ENCODE measurements around the gene TBCCD1.

Gene TBCCD1, protein sequence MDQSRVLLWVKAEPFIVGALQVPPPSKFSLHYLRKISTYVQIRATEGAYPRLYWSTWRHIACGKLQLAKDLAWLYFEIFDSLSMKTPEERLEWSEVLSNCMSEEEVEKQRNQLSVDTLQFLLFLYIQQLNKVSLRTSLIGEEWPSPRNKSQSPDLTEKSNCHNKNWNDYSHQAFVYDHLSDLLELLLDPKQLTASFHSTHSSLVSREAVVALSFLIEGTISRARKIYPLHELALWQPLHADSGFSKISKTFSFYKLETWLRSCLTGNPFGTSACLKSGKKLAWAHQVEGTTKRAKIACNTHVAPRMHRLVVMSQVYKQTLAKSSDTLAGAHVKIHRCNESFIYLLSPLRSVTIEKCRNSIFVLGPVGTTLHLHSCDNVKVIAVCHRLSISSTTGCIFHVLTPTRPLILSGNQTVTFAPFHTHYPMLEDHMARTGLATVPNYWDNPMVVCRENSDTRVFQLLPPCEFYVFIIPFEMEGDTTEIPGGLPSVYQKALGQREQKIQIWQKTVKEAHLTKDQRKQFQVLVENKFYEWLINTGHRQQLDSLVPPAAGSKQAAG

DNA sequence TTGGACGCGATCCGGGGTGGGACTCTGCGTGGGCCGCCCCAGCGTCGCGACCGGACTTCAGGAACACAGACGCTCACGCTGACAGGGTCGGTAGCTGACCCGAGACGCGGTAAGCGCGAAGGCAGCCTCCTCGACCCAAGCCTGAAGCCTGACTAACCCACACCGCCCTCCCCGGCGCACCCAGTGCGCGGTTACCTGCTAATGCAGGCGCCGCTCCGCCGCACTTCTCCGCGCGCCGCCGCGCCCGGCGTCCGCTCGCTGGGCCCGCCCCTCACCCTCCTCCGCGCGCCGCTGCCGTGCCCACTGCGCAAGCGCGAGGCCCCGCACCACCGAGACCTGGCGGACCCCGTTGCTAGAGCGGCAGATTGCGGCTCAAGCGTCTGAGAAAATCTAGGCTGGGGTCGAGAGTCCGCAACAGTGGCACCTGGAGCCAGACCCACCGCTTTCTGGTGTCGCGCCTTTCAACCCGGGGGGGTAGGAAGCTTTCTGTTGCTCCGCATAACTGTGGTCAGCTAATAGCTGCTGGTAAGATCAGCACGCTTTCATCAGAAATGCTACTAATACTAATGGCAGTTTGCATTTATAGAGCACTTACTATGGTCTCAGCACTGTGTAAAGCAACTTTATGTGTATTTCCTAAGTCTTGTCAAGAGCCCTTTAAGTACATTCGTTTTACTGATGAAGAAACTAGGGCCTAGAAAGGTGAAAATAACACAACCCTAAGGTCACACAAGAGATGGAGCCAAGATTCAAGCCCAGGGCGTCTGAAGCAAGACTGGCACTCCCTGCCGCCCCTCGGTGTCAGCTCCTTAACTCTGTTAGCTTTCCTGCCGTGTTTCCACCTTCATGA, at the start of gene TBCCD1:
TSS of gene TBCCD1 (minus strand) at position 268 of the 850 bp plus-strand sequence. CDS start 3,010 bp downstream, outside the sequence.
- in situ Hi-C loops (cut with MboI; ENCODE audit: low sequenced_read_pairs) = no loop called here

DNA sequence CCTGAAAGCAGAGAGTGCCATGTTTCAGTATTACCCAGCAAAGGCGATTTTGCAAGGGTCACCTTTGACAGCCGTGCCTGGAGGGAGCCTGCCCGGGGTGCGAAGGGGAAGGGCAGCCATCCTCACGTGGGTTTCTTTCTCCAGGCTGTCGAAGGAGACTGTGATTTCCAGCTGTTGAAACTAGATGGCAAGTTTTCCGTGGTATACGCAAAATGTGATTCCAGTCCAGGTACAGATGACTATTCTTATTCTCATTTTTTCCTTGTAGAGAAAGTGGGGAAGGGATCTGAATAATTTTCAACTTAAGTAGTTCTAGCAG, 49.1 kb upstream of the TBCCD1 start:
- in situ Hi-C loops (cut with MboI; ENCODE audit: low sequenced_read_pairs) = no loop called here

DNA sequence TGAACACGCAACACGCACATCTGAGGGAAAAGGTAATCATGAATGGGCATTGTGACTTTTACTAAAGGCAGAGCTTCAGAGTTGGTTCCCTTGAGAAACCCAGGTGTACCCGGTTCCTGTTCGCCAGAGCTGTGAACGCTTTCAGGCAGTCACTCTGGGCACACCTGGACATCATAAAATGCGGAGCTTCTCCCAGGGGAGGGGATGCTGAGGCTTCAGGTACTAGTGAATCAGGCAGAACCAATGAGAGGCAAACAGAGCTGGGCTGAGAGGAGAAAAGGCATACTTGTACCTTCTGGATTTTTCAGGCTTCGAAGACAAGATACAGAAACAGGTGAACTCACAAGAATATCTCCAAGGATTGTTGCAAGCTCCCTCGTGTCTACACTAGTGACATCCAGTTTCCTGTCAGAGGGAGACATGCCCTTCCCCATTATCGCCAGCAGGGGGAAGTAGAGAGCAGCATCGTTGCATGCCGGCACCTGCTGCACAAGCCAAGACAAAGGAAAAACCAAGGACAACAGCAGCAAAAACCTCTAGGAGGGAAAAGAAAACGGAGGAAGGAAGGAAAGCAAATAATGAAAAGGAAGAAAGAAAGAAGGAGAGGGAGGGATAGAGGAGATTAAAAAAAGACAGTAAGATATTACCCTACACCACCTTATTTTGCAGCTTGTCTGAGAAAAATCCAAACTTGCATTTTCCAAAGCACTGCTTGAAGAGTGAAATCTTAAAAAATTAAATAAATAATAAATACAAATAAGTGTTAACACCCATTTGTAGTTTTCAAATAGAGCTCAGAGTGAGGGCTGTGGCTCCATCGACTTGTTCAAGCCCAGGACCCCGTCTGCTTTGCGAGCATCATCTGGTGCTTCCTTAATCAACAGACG, 47.7 kb upstream of the TBCCD1 start:
- in situ Hi-C loops (cut with MboI; ENCODE audit: low sequenced_read_pairs) = no loop called here

DNA sequence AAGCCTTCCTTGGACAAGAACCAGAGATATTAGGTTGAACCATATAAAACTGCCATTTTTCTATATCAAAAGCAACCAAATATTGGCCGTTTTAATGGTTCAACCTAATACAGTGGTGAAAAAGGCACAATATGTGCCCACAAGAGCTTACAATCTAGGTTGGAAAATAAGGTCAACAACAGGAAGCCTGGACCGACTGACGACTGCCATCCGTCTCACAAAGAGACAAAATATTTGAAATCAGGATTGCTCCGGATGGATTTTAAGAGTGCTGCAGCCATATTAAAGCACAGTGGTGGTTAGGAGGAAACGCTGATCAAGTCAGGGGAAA, 47.1 kb upstream of the TBCCD1 start:
- in situ Hi-C loops (cut with MboI; ENCODE audit: low sequenced_read_pairs) = no loop called here

DNA sequence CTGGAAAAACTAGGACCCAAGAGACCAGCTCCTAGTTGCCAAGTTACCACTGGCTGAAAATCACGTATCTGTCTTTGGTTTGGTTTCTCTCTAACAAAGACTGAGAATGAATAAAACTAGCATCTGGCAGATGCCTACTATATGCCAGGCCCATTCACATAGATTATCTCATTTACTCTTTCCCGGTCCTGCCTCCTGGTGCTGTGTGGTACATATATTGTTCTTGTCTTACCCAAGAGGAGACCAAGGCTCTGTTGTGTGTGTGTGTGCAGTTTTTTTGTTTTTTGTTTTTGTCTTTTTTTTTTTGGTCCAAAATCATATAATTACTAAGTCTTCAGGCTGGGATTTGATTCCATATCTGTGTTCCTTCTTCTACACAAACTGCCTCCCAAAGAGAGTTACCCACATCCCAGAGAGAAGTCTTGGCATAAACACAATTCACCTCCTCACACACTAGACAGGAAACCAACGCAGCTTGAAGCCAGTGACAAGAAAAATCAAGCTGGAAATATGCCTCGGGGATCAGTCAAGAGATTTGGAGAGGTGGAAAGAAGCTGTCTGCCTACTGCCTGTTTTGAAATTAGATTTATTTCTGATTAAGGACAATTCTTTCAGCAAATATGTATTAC, 46.6 kb upstream of the TBCCD1 start:
- in situ Hi-C loops (cut with MboI; ENCODE audit: low sequenced_read_pairs) = no loop called here

DNA sequence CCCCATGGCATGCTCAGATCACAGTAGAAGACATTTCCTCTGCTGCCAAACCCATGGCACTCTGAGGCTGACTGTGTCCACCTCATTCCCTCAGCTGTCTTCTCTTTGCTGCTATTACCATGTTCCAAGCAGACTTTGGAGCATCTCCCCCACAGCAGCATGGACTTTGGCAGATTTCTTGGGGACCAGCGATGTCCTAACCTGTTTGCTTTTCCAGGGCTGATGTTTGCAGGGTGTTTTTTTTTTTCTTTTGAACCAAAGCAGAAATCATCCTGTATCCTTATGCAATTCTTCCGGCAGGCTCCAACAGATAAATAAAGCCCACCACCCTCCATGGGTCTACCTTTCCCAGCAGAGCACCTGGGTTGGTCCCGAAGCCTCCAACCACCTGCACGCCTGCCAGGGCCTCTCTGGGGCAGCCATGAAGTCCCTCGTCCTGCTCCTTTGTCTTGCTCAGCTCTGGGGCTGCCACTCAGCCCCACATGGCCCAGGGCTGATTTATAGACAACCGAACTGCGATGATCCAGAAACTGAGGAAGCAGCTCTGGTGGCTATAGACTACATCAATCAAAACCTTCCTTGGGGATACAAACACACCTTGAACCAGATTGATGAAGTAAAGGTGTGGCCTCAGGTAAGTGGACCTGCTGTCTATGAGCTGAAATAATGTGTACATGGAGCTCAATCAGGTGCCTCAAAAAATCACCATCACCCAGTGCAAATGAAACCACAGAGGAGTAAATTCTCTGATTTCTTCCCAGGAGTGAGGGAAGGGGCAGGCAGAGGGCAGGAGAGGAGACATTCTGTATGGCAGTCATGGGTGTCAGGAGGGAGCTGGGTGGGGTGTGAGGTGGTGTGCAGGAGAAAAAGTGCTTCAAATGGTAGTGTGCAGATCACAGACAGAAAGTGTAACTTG, 45.8 kb upstream of the TBCCD1 start, which contains the start of gene AHSG:
TSS of gene AHSG (plus strand) at position 340 of the 916 bp plus-strand sequence. CDS start at position 422, 82 bp downstream.
- in situ Hi-C loops (cut with MboI; ENCODE audit: low sequenced_read_pairs) = no loop called here

DNA sequence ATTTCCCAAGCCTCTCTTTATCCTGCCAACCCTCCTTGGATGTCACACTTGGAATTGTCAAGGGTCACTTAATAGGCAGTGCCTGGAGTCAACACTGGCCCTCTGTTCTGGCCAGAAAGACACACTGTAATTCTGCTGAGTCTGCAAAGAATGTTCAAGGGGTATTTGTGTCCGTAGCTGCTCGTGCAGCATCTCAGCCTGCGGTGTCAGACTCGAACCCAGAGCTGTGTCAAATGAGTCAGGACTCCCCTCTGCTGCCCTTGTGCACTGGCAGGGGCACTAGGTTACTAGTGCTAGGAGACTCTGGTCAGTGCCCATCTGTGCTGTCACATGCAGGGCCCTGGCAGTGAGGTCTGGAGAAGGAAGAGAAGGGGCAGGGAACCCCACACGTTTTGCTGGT, 44.9 kb upstream of the TBCCD1 start:
- in situ Hi-C loops (cut with MboI; ENCODE audit: low sequenced_read_pairs) = no loop called here

DNA sequence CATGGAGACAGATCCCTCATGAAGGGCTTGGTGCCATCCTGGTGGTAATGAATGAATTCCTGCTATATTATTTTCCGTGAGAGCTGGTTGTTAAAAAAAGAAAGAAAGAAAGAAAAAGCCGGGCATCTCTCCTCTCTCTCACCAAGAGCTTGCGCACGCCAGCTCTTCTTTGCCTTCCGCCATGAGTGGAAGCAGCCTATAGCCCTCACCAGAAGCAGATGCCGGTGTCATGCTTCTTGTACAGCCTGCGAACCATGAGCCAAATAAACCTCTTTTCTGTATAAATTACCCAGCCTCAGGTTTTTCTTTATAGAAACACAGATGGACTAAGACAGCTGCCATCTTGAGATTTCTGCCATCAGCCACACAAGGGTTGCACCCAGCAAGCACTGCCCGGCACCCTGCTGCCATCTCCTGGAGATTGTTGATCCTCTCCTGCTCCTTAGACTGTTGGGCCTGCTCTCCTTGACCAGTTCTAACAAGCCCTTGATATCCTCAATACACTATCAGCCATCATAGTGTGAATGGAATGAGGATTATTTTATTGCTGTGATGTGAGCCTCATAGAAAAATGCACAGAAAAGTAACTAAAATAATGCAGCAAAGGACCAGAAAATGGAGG, 42.2 kb upstream of the TBCCD1 start:
- in situ Hi-C loops (cut with MboI; ENCODE audit: low sequenced_read_pairs) = no loop called here

DNA sequence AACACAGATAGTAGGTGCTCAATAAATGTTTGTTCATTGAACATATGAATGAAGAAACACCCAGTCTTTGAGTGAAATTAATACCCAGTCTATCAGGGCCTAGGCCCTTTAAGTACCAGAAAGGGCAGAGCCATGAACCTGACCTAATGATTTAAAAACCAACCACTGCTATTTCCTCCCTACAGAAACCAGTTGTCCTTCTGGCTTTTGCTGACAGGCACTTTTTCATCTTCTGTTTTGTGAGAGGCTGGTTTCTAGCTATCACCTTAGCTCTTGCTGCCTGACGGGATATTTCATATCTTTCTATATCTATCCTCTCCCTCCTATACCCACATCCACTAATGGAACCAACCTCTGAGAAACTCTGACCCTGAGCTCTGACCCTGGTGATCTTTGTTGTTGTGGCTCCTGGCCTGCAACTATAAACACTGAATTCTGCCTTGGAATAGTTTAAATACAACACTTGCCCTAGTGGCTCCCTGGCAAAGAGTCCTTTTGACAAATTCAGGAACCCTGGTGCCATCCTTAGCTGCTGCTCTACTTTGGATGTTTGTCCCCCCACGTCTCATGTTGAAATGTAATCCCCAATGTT, 41.6 kb upstream of the TBCCD1 start:
- in situ Hi-C loops (cut with MboI; ENCODE audit: low sequenced_read_pairs) = no loop called here

DNA sequence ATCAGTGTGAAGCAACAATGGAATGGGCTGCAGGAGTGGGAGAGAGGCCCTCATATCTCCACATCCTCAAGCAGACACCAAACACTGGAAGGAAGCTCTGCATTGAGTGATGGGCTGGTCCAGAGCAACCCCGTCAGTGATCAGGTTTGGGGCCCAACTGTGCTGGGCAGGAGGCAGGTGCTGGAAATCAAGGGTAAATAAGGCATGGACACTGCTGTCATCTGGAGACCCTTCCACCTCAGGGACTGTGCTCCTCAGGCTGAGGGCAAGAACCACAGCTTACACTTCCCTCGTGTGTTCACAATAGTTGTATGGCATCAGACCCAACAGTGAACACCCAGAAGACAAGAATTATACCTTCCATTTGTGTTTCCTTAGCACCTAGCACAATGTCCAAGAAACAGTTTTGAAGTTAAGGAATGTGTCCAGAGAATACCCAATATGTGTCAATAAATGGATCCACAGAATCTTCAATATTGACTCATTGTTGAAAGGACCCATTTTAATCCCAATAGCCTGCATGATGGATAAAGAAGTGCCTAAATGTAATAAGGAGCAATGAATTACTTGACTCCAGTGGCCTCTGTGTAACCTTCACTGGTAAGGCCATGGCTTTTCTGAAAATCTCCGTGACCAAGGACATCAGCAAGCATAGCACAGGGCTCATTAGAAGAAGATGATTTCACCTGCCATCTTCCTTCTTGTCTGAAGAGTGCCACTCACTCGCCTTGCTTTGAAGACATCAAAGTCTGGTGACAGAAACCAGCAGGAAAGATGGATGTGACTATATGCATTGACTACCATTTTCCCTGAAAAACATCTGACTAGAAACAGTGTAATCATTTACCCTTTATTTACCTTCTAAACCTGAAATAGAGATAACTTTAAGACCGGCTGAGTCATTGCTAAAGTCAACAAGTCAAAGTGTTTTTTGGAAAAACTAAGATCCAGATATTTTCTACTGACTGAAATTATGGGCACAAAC, 38.7 kb upstream of the TBCCD1 start:
- in situ Hi-C loops (cut with MboI; ENCODE audit: low sequenced_read_pairs) = no loop called here

DNA sequence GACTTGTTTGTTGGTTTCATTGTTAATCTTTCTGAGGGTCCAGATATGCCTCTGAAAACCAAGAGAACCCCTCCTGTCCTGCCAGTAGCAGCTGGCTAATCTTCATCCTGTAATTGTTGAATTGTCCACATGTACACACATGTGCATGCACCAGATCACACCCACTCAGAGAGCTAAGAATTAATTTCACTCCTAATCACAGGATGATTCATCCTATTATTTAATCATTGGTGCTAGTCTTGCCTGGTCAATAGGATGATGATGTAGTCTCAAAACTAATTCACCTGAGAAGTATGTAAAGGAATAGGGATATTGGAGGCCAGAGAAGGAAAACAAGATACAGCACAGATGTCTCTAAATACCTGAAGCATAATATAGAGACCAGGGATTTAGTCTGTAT, 37.9 kb upstream of the TBCCD1 start:
- in situ Hi-C loops (cut with MboI; ENCODE audit: low sequenced_read_pairs) = no loop called here

DNA sequence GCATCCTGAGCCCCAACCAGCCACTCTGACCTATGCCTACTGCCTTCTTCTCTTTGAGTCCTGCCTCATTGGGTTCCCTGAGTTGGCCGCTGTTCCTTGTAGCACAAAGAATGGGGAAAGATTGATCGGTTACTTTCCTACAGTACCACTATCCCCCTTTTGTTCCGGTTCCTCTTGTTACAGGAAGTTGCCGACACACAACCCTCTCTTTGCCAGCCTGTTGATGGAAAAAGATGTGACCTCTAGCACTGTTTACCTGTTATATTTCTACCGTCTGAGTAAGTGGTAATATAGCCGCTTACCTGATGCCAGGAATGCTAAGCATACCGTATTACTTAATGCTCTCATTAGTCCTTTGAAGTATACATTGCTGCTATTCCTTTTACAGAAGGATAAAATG, 36.0 kb upstream of the TBCCD1 start:
- in situ Hi-C loops (cut with MboI; ENCODE audit: low sequenced_read_pairs) = no loop called here

DNA sequence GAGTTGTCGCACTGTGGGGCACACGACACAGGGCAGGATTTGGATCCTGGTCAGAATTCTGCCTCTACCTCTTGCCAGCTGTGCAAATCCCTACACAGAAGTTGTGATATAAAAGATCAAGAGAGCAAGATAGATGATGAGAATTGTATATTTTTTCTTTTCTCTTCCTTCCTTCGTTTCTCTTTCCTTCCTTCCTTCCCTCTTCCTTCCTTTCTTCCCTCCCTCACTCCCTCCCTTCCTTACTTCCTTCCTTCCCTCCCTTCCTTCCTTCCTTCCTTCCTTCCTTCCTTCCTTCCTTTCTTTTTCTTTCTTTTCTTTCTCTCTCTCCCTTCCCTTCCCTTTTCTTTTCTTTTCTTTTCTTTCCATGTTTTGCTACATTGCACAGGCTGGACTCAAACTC, 33.8 kb upstream of the TBCCD1 start:
- in situ Hi-C loops (cut with MboI; ENCODE audit: low sequenced_read_pairs) = no loop called here

DNA sequence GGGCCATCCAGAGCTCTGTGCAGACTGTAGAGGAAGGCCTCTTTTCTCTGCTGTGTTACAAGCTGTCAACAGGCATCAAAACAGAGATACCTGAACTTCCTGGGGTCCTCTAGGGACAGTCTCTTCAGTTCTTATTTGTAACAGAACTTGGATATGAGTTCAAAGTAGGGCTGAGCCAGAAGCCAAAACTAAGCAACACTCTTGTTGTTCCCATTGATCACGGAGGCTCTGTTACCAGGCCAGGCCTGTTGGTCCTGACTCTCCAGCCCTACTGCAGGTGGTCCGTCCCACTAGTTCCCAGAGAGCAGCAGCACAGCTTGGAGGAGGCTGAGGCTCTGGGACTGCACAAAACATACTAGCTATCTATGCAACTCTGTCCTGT, 32.6 kb upstream of the TBCCD1 start:
- in situ Hi-C loops (cut with MboI; ENCODE audit: low sequenced_read_pairs) = no loop called here

DNA sequence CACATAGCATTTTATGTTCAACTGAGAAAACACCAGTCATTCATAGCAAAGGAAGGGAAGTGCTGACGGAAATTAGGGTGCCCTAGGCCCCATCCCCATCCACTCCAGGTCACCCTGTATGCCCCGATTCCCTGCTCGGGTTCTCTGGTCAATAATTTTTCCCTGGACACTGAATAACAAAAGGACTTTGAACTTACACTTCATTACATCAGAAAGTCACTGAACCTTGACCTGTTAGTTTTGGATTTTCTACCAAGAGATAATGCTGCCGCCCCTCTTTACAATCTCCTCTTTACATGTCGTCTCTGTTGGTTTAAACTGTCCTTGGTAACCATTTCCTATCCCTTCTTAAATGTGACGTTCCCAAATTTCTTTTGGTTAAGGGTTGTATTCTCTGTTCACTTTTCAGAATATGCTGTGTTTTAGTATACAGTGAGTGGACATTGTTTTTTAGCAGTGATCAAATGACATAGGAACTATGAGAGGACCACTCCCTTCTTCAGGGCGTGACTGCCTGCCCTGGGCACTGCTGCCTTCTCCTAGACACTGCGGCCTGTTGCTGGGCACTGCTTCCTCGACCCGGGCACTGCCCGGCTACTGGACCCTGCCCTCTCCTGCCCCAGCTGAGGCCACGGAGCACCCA, 32.1 kb upstream of the TBCCD1 start:
- in situ Hi-C loops (cut with MboI; ENCODE audit: low sequenced_read_pairs) = no loop called here

DNA sequence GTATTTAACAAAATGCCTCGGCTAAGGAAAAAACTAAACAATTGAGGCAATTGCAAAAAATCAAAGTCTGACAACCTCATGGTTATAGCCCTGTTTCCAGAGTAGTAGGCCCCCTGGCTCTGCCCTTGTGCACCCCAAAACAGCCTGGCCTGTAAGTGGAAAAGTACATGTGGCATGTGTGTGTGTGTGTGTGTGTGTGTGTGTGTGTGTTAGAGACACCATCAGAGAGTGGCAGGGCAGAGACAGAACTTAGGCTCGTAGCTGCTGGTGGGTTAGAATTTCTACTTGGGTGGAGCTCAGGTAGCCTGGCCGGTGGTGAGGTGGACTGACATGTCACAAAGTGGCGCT, 31.6 kb upstream of the TBCCD1 start:
- in situ Hi-C loops (cut with MboI; ENCODE audit: low sequenced_read_pairs) = no loop called here

DNA sequence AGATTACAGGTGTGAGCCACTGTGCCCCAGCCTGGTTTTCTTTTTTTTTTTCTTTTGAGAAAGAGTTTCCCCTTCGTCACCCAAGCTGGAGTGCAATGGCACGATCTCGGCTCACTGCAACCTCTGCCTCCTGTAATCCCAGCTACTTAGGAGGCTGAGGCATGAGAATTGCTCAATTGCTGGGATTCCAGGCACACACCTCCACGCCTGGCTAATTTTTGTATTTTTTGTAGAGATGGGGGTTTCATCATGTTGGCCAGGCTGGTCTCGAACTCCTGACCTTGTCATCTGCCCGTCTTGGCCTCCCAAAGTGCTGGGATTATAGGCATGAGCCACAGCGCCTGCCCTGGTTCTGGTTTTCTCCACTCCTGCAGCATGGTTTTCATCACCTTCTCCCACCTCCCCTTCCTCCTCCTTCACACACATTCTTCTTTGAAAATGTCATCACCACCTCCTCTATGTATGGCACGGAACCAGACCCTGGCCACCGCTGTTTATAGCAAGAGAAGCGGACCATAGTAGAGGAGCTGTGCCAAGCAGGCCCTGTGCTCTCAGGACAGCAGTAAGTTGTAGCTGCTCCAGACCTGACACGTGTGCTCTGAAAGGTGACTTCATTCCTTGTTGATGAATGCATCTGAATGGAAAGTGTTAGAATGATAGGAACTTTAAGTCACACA, 31.1 kb upstream of the TBCCD1 start:
- in situ Hi-C loops (cut with MboI; ENCODE audit: low sequenced_read_pairs) = no loop called here

Data from HL-60/S4 treated with phorbol 12-myristate 13-acetate at 8.2 ng/mL for 4 days and 3 days (cell line).